Testis (tissue), 2 donors: ENCODE measurements around the gene CAV3.

Source experiments
- CTCF ChIP-seq, 3 experiments: fragments of 450-650 bp in 2 of 3; fragments of 200-600 bp in 1 of 3; sonication (generic) in 1 of 3; IDR thresholded peaks; one replicate each; pipeline ENCODE4 v1.5.1; 2016 to 2019; ENCODE audit warnings: antibody characterized with exemption in 3 of 3, mild to moderate bottlenecking in 2 of 3, moderate library complexity in 1 of 3
- POLR2A ChIP-seq: fragments of 450-650 bp; IDR thresholded peaks from one replicate; pipeline ENCODE4 v1.6.1; 2017; ENCODE audit warnings: antibody characterized with exemption, mild to moderate bottlenecking, moderate library complexity

DNA sequence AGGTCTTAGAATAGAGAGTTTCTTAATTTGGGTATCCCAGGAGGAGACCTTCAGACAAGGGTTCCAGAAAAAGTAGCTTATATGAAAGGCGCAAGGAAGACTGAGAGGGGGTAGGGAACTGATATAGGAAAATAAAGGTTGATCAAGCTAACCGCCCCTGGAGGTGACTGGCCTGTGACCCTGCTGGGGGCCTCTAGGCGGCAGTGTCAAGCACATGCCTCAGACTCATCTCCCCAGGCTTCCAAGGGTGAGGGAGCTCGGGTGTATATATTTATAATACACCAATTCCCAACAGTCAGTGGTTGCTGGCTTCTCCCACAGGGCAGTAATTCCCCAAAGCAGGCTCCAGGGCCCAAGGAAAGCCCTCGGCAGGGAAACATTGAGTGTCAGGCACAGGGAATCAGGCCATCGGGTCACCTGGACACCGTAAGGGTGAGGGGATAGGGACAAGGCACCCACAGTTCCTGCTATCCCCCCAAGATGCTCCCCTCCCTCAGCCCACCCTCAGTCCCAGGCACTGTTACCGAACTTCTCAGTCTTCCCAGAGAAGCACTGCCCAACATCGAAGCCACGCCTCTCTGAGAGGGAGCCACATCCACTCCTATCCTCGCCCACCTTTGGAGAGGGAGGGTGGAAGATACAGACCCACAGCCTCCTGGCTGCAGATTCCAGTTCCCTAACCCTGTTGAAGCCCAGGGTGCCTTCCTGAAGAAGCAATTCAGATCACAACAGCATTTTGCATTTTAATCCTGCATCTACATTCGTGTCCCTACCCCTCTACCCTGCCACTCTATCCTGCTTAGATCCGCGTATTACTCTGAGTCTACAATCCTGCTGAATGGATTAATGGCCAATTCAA is 19.5 kb upstream of the CAV3 start:
- TF ChIP-seq POLR2A (no peak), CTCF (IDR thresholded peaks at IDR 0.05) (peak in 1 of 3 experiments; percentile 16)
